K562 (cell line): Measurements from ENCODE around the gene ERN1. TPM values are rescaled to one million over a fixed set of nuclear protein-coding genes. Genes with fewer than 3 reads are reported as not detected.

Experiments
- CREBBP ChIP-seq: IDR thresholded peaks from one replicate; pipeline ENCODE4 v1.6.1; 2012; ENCODE audit warnings: low read depth, mild to moderate bottlenecking, control low read depth, inconsistent platforms, low read length
- ESRRA ChIP-seq: fragments of 450-650 bp; IDR thresholded peaks from 2 replicates; pipeline ENCODE4 v1.6.1; 2014; ENCODE audit warnings: low read depth, mild to moderate bottlenecking, moderate library complexity, borderline replicate concordance
- FOSL1 ChIP-seq: fragments of 200-800 bp; sonication (Bioruptor generic); conservative IDR thresholded peaks from 2 replicates; pipeline ENCODE4 v1.6.1; 2016; ENCODE audit warnings: missing genetic modification characterization, missing compliant biosample characterization
- HMGN3 ChIP-seq: IDR thresholded peaks from 2 replicates; pipeline ENCODE4 v1.6.1; 2011; ENCODE audit warnings: borderline replicate concordance, low read depth, mild to moderate bottlenecking, mixed read lengths, low read length; ENCODE audit not compliant: insufficient read length; ENCODE audit errors: extremely low read depth
- MAFF ChIP-seq: IDR thresholded peaks from 2 replicates; pipeline ENCODE4 v1.6.1; 2012; ENCODE audit warnings: low read length, improper control_type of control experiment
- NCOR1 ChIP-seq: fragments of 450-650 bp; IDR thresholded peaks from 2 replicates; pipeline ENCODE4 v1.6.1; 2016; ENCODE audit warnings: mild to moderate bottlenecking, moderate library complexity
- PHF21A ChIP-seq: fragments of 450-650 bp; IDR thresholded peaks from 2 replicates; pipeline ENCODE4 v1.6.1; 2017; ENCODE audit warnings: low read depth, borderline replicate concordance
- PHF8 ChIP-seq: fragments of 200-600 bp; sonication (generic); IDR thresholded peaks from 2 replicates; pipeline ENCODE4 v1.6.1; 2012; ENCODE audit warnings: mixed run types, mild to moderate bottlenecking, inconsistent platforms, low read length, moderate library complexity, borderline replicate concordance
- RBM14 ChIP-seq: fragments of 200-400 bp; formaldehyde crosslinking; IDR thresholded peaks from 2 replicates; pipeline ENCODE4 v1.6.1; 2018; ENCODE audit warnings: low read depth, mild to moderate bottlenecking, low read length, moderate library complexity, borderline replicate concordance; ENCODE audit not compliant: insufficient read depth
- RBM39 ChIP-seq: fragments of 200-400 bp; formaldehyde crosslinking; optimal IDR thresholded peaks from 2 replicates; pipeline ENCODE3; 2018; ENCODE audit warnings: low read depth, low read length
- TARDBP ChIP-seq: fragments of 450-650 bp; IDR thresholded peaks from 2 replicates; pipeline ENCODE4 v1.6.1; 2016
- TCFL5 ChIP-seq: fragments of 250-450 bp; sonication (Bioruptor Pico); conservative IDR thresholded peaks from 2 replicates; pipeline ENCODE4 v1.6.1; 2021; ENCODE audit warnings: mild to moderate bottlenecking, moderate library complexity, matching md5 sums
- ZNF263 ChIP-seq: sonication (generic); formaldehyde crosslinking; IDR thresholded peaks from 2 replicates; pipeline ENCODE4 v1.8.0; 2022; ENCODE audit warnings: mild to moderate bottlenecking, missing genetic modification reagents, borderline replicate concordance
- ZNF717 ChIP-seq: fragments of 250-450 bp; sonication (Bioruptor Pico); IDR thresholded peaks from 2 replicates; pipeline ENCODE4 v1.5.0; 2021
- polyA plus RNA-seq, 8 experiments: library from polyadenylated mRNA; depleted of rRNA in 4 of 8; stranded (reverse) in 5 of 8; unstranded in 3 of 8; fragments of >200 nt; fragmentation: Nextera tagmentation in 2 of 8; fragmentation: Illumina TruSeq in 1 of 8; extraction: Ambion mirVana in 2 of 8; extraction: Trizol in 1 of 8; gene quantifications; 2 replicates each; pipeline versions ENCODE4 v1.2.1 to v1.2.3, GENCODE V29; 2011 to 2014; ENCODE audit warnings: inconsistent platforms in 1 of 8, missing spikeins in 1 of 8
- total RNA-seq, 7 experiments: library from RNA; depleted of rRNA in 6 of 7; stranded (reverse); fragments of >200 nt in 6 of 7; fragmentation: Illumina TruSeq in 2 of 7; extraction: Trizol in 2 of 7; gene quantifications; 2 replicates each; pipeline versions ENCODE4 v1.2.1 to v1.2.3, GENCODE V29; 2011 to 2021; ENCODE audit warnings: low replicate concordance in 1 of 7
- TF ChIP-seq, protein P1 (sequence below): fragments of 450-650 bp; IDR thresholded peaks from 2 replicates; pipeline ENCODE4 v1.6.1; 2017; ENCODE audit warnings: antibody characterized with exemption, mild to moderate bottlenecking
- TF ChIP-seq, protein P2 (sequence below): fragments of 250-450 bp; sonication (Bioruptor Pico); IDR thresholded peaks from 2 replicates; pipeline ENCODE4 v1.4.0; 2020; ENCODE audit warnings: mild to moderate bottlenecking, moderate library complexity
- TF ChIP-seq, protein P3 (sequence below): fragments of 450-650 bp; formaldehyde crosslinking; IDR thresholded peaks from 2 replicates; pipeline ENCODE4 v1.4.0; 2022; ENCODE audit warnings: mild to moderate bottlenecking, moderate library complexity
- TF ChIP-seq, protein P4 (sequence below), 2 experiments: fragments of 450-650 bp; IDR thresholded peaks; 2 replicates each; pipeline ENCODE4 v1.6.1; 2016

ERN1 gene
- total and polyA plus RNA-seq, 9 of the 15 experiments (the other 6 are each of a cell fraction or from before 2014, with no cell fraction given) = 2.1 to 22.5 (median 7.3) TPM

DNA sequence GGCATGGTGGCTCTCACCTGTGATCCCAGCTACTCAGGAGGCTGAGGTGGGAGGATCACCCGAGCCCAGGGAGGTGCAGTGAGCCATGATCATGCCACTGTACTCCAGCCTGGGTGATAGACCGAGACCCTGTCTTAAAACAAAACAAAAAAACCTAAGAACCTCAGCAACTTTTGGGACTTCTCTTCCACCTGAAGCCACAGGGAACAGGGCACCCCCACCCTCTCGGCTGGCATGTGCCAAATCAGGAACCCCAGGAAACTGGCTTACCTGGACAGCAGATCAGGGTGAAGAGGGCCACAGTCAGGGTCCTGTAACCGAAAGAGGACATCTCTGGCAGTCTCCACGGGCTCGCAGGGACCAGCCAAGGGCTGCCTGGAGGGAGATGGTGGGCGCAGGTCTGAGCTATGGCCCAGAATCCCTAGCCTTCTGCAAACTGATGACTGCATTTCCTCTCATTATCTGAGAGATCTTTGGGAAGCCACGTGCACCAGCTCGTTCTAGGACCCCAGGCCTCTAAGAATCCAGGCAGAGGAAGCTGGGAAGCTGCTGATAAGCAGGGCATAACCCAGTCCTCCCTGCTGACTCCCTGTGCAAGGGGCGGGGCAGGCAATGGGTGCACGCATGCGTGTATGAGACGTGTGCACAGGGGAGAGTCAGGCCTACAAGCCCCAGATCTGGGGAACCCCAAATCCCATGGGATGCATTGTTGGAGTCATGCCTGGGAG lies 123.4 kb downstream of the ERN1 start (continued):
- TF ChIP-seq, protein P1, sequence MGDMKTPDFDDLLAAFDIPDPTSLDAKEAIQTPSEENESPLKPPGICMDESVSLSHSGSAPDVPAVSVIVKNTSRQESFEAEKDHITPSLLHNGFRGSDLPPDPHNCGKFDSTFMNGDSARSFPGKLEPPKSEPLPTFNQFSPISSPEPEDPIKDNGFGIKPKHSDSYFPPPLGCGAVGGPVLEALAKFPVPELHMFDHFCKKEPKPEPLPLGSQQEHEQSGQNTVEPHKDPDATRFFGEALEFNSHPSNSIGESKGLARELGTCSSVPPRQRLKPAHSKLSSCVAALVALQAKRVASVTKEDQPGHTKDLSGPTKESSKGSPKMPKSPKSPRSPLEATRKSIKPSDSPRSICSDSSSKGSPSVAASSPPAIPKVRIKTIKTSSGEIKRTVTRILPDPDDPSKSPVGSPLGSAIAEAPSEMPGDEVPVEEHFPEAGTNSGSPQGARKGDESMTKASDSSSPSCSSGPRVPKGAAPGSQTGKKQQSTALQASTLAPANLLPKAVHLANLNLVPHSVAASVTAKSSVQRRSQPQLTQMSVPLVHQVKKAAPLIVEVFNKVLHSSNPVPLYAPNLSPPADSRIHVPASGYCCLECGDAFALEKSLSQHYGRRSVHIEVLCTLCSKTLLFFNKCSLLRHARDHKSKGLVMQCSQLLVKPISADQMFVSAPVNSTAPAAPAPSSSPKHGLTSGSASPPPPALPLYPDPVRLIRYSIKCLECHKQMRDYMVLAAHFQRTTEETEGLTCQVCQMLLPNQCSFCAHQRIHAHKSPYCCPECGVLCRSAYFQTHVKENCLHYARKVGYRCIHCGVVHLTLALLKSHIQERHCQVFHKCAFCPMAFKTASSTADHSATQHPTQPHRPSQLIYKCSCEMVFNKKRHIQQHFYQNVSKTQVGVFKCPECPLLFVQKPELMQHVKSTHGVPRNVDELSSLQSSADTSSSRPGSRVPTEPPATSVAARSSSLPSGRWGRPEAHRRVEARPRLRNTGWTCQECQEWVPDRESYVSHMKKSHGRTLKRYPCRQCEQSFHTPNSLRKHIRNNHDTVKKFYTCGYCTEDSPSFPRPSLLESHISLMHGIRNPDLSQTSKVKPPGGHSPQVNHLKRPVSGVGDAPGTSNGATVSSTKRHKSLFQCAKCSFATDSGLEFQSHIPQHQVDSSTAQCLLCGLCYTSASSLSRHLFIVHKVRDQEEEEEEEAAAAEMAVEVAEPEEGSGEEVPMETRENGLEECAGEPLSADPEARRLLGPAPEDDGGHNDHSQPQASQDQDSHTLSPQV = peak; percentile 95
- TF ChIP-seq, protein P2, sequence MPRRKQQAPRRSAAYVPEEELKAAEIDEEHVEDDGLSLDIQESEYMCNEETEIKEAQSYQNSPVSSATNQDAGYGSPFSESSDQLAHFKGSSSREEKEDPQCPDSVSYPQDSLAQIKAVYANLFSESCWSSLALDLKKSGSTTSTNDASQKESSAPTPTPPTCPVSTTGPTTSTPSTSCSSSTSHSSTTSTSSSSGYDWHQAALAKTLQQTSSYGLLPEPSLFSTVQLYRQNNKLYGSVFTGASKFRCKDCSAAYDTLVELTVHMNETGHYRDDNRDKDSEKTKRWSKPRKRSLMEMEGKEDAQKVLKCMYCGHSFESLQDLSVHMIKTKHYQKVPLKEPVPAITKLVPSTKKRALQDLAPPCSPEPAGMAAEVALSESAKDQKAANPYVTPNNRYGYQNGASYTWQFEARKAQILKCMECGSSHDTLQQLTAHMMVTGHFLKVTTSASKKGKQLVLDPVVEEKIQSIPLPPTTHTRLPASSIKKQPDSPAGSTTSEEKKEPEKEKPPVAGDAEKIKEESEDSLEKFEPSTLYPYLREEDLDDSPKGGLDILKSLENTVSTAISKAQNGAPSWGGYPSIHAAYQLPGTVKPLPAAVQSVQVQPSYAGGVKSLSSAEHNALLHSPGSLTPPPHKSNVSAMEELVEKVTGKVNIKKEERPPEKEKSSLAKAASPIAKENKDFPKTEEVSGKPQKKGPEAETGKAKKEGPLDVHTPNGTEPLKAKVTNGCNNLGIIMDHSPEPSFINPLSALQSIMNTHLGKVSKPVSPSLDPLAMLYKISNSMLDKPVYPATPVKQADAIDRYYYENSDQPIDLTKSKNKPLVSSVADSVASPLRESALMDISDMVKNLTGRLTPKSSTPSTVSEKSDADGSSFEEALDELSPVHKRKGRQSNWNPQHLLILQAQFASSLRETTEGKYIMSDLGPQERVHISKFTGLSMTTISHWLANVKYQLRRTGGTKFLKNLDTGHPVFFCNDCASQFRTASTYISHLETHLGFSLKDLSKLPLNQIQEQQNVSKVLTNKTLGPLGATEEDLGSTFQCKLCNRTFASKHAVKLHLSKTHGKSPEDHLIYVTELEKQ = no peak
- TF ChIP-seq PHF21A = no peak
- TF ChIP-seq ZNF717 = no peak
- no peak for TF ChIP-seq TARDBP
- TF ChIP-seq HMGN3 = peak; percentile 76
- TF ChIP-seq RBM39 = no peak
- TF ChIP-seq TCFL5 = no peak
- TF ChIP-seq PHF8 = peak; percentile 63; the same call in 1 of the 2 replicates
- no peak for TF ChIP-seq CREBBP
- TF ChIP-seq RBM14 = no peak
- TF ChIP-seq, protein P3, sequence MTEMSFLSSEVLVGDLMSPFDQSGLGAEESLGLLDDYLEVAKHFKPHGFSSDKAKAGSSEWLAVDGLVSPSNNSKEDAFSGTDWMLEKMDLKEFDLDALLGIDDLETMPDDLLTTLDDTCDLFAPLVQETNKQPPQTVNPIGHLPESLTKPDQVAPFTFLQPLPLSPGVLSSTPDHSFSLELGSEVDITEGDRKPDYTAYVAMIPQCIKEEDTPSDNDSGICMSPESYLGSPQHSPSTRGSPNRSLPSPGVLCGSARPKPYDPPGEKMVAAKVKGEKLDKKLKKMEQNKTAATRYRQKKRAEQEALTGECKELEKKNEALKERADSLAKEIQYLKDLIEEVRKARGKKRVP (CRISPR knock-in tag) = no peak
- peak; percentile 38; the same call in 1 of the 2 replicates for TF ChIP-seq ESRRA
- TF ChIP-seq, protein P4, sequence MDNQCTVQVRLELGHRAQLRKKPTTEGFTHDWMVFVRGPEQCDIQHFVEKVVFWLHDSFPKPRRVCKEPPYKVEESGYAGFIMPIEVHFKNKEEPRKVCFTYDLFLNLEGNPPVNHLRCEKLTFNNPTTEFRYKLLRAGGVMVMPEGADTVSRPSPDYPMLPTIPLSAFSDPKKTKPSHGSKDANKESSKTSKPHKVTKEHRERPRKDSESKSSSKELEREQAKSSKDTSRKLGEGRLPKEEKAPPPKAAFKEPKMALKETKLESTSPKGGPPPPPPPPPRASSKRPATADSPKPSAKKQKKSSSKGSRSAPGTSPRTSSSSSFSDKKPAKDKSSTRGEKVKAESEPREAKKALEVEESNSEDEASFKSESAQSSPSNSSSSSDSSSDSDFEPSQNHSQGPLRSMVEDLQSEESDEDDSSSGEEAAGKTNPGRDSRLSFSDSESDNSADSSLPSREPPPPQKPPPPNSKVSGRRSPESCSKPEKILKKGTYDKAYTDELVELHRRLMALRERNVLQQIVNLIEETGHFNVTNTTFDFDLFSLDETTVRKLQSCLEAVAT (IDR thresholded peaks at IDR 0.05) = no peak
- TF ChIP-seq NCOR1 = peak; percentile 81
- TF ChIP-seq MAFF = no peak
- peak; percentile 94 for TF ChIP-seq ZNF263 (CRISPR knock-in tag)
- TF ChIP-seq FOSL1 (tag) = peak; percentile 62
